Tibial nerve (tissue), 4 donors: ENCODE data around the gene BTBD6. TPM values are rescaled to one million over a fixed set of nuclear protein-coding genes. Genes with fewer than 3 reads are reported as not detected.
A peak's percentile ranks its signal among the peaks of the same experiment; 100 is the strongest.

Source experiments
- DNase-seq, 2 donors: peaks; one replicate each; pipeline ENCODE4 v3.0.0-alpha.2; 2019; ENCODE audit warnings: low spot score in 2 of 2
- H3K27ac ChIP-seq, 4 donors: fragments of 200-600 bp; sonication (generic) in 3 of 4; one replicate each; pipeline ENCODE4 v1.5.1; 2017 to 2019; ENCODE audit warnings: mild to moderate bottlenecking in 1 of 4
- H3K27me3 ChIP-seq, 2 donors: fragments of 200-600 bp; sonication (generic) in 1 of 2; one replicate each; pipeline versions ENCODE4 v1.5.1 to v1.6.0; 2017 to 2019
- H3K36me3 ChIP-seq, 3 donors: fragments of 200-600 bp; sonication (generic); one replicate each; pipeline ENCODE4 v1.5.1; 2018 to 2019
- H3K4me1 ChIP-seq, 4 donors: fragments of 200-600 bp; sonication (generic) in 3 of 4; one replicate each; pipeline ENCODE4 v1.5.1; 2017 to 2019
- H3K4me3 ChIP-seq, 4 donors: fragments of 200-600 bp; sonication (generic) in 3 of 4; one replicate each; pipeline ENCODE4 v1.5.1; 2017 to 2019; ENCODE audit warnings: mild to moderate bottlenecking in 1 of 4, moderate library complexity in 1 of 4
- H3K9me3 ChIP-seq, 4 donors: fragments of 200-600 bp; sonication (generic) in 3 of 4; one replicate each; pipeline ENCODE4 v1.5.1; 2017 to 2019
- CTCF ChIP-seq, 5 experiments: fragments of 200-600 bp in 3 of 5; fragments of 450-650 bp in 2 of 5; sonication (generic) in 3 of 5; IDR thresholded peaks; one replicate each; pipeline ENCODE4 v1.5.1; 2016 to 2019; ENCODE audit warnings: antibody characterized with exemption in 5 of 5, mild to moderate bottlenecking in 3 of 5, moderate library complexity in 2 of 5
- EP300 ChIP-seq, 2 donors: sonication (generic); formaldehyde crosslinking; IDR thresholded peaks; one replicate each; pipeline ENCODE4 v1.6.1; 2017; ENCODE audit warnings: antibody characterized with exemption in 2 of 2, mild to moderate bottlenecking in 1 of 2
- POLR2A ChIP-seq, 2 donors: fragments of 450-650 bp; IDR thresholded peaks; one replicate each; pipeline ENCODE4 v1.6.1; 2017; ENCODE audit warnings: antibody characterized with exemption in 2 of 2, mild to moderate bottlenecking in 2 of 2, moderate library complexity in 2 of 2
- WGBS, 2 donors: methylation state at CpG; one replicate each; pipeline ENCODE4 v1.1.5; 2018; 5-methylcytosine and 5-hydroxymethylcytosine counted together
- total RNA-seq, 4 donors: library from RNA; depleted of rRNA; stranded (reverse); fragments of >200 nt; gene quantifications; one replicate each; pipeline ENCODE4 v1.1.0, GENCODE V29; 2016

BTBD6 gene
- total RNA-seq, 4 donors from 2014 or later = 53.7 to 61.2 (median 53.9) TPM

GRCh38 chr14:105201156-105201924, 47.0 kb upstream of the BTBD6 start:
- Histone ChIP-seq H3K4me1 (peaks cover 0 to 76% (median 35%) of the 10 kb centered on the region in 4 donors), H3K9me3 (no peaks in the 10 kb centered on the region), H3K27me3 (peaks cover 0 to 65% of the 10 kb centered on the region in 2 donors), H3K27ac (no peak overlapping the region), H3K36me3 (no peaks in the 10 kb centered on the region), H3K4me3 (no peak overlapping the region)
- TF ChIP-seq CTCF (IDR thresholded peaks at IDR 0.05) (no peak), POLR2A (IDR thresholded peaks at IDR 0.05) (no peak), EP300 (IDR thresholded peaks at IDR 0.05) (no peak)
- WGBS, 2 donors = 42 to 50% methylated on average over 15 to 21 of the region's 28 CpGs
- no peak for DNase-seq

DNA sequence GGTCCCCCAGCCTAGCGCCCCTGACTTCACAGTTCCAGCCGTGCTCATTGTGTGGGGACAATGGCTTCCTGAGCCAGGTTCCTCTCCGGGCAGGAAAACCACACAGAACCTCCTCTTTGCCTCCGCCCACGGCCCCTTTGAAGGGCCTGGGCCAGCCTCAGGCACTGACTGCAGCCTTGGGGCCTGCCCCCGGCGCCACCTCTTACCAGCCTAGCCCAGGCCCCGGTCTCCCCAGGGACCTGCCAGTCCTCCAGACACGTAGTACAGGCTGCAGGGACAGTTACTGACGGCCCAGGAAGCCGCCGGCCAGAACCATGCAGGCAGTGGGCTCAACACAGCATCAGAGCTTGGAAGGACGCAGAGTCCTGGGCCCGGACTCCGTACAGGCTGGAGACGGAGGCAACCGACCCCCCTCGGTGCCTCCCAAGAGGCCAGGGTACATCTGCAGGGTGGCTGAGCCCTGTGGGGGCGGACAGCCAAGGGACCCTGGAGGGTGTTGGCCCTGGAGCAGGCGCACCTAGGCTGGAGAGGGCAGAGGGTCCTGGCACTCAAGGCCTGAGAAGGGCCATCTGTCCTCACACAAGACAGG, 46.3 kb upstream of the BTBD6 start:
- no peak for DNase-seq
- H3K4me1 ChIP-seq = peaks cover 0 to 75% (median 28%) of the 10 kb centered on the region in 4 donors
- H3K4me3 ChIP-seq = no peak overlapping the region
- H3K27me3 ChIP-seq = peaks cover 0 to 59% of the 10 kb centered on the region in 2 donors
- no peaks in the 10 kb centered on the region for H3K36me3 ChIP-seq
- WGBS, 2 donors = 45 to 48% methylated on average over 18 to 19 of the region's 20 CpGs
- no peak overlapping the region for H3K27ac ChIP-seq
- TF ChIP-seq POLR2A (IDR thresholded peaks at IDR 0.05) (no peak), EP300 (IDR thresholded peaks at IDR 0.05) (no peak), CTCF (IDR thresholded peaks at IDR 0.05) (no peak)
- no peaks in the 10 kb centered on the region for H3K9me3 ChIP-seq

DNA sequence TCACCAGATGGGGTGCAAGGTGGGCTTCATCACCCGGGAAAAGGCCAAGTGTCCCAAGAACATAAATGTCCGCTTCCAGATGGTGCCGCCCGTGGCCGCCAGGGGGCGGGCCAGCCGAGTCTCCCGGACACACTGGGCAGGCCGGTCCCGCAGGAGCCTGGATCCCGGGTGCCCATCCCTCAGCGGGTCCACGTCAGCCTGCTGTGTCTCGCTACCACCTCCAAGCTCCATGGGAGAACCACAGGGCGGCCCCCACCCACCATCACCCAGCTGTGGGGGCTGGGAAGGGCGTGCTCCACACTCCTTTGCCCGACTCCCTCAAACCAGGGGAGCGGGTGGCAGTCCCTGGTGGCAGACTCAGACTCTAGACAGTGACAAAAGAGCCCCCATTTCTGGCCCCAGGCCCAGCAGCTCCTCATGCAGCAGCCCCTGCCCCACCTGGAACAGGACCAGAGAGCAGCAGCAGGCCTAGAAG, 45.2 kb upstream of the BTBD6 start:
- Histone ChIP-seq H3K36me3 (no peaks in the 10 kb centered on the region), H3K27ac (no peak overlapping the region), H3K27me3 (peaks cover 0 to 48% of the 10 kb centered on the region in 2 donors), H3K9me3 (no peaks in the 10 kb centered on the region), H3K4me3 (no peak overlapping the region), H3K4me1 (peaks cover 0 to 69% (median 25%) of the 10 kb centered on the region in 4 donors)
- WGBS, 2 donors = 0 to 6% methylated on average over 13 to 15 of the region's 18 CpGs
- peak; percentile 67 to 79 for DNase-seq
- TF ChIP-seq EP300 (IDR thresholded peaks at IDR 0.05) = no peak
- TF ChIP-seq CTCF (IDR thresholded peaks at IDR 0.05) = peak; percentile 90 to 97 (median 93)
- no peak for TF ChIP-seq POLR2A (IDR thresholded peaks at IDR 0.05)

- Histone ChIP-seq H3K4me3 (no peak overlapping the region), H3K27me3 (peaks cover 0 to 42% of the 10 kb centered on the region in 2 donors), H3K4me1 (peaks cover 0 to 66% (median 25%) of the 10 kb centered on the region in 4 donors), H3K36me3 (peaks cover 0 to 5% (median 0%) of the 10 kb centered on the region in 3 donors), H3K27ac (peak overlapping the region in 1 of 4 donors; percentile 47), H3K9me3 (no peaks in the 10 kb centered on the region)
- 64 to 100% methylated on average over 1 to 5 of the region's 6 CpGs for WGBS, 2 donors
- TF ChIP-seq POLR2A (IDR thresholded peaks at IDR 0.05) (no peak), CTCF (IDR thresholded peaks at IDR 0.05) (no peak), EP300 (IDR thresholded peaks at IDR 0.05) (no peak)
- no peak for DNase-seq
These were observed 44.6 kb upstream of the BTBD6 start for GRCh38 chr14:105203701-105204100.
